BJ (cell line): ENCODE measurements around the gene COA1. TPM values are rescaled to one million over a fixed set of nuclear protein-coding genes. Genes with fewer than 3 reads are reported as not detected.

ENCODE experiments used
- CTCF ChIA-PET: fragments of 350-600 bp; formaldehyde crosslinking; extraction: SDS; loops from one replicate; lab custom pipeline; 2021; ENCODE audit warnings: antibody characterized with exemption, inconsistent platforms; lab: Yijun Ruan, JAX
- POLR2A ChIA-PET: fragments of 300-600 bp; sonication (Branson Sonifier 250); formaldehyde crosslinking; extraction: SDS; loops from one replicate; lab custom pipeline; 2021; ENCODE audit warnings: antibody characterized with exemption; lab: Charles Lee
- DNase-seq: peaks from one replicate; pipeline ENCODE4 v3.0.0-alpha.2; 2011; ENCODE audit warnings: low read depth
- H3K27me3 ChIP-seq: 2 replicates; pipeline ENCODE4 v1.6.0; 2011; ENCODE audit warnings: low read length; ENCODE audit not compliant: control insufficient read depth, insufficient read depth
- H3K36me3 ChIP-seq: 2 replicates; pipeline ENCODE4 v1.5.1; 2011; ENCODE audit warnings: low read length; ENCODE audit not compliant: control insufficient read depth, insufficient read depth
- H3K4me3 ChIP-seq: 2 replicates; pipeline ENCODE4 v1.5.1; 2011; ENCODE audit warnings: low read depth, mild to moderate bottlenecking, control low read depth, low read length
- CTCF ChIP-seq: IDR thresholded peaks from 2 replicates; pipeline ENCODE4 v1.5.1; 2011; ENCODE audit warnings: low read depth, mild to moderate bottlenecking, control low read depth, inconsistent platforms, low read length, moderate library complexity; ENCODE audit not compliant: insufficient read depth
- polyA plus RNA-seq: library from polyadenylated mRNA; depleted of rRNA; stranded (reverse); fragments of >200 nt; gene quantifications from 2 replicates; pipeline ENCODE4 v1.2.3, GENCODE V29; 2011

Gene COA1
- polyA plus RNA-seq, 1 experiment: 20.2 TPM

GRCh38 chr7:43766564-43766963, 37.2 kb upstream of the COA1 start:
- Histone ChIP-seq H3K4me3 (no peak overlapping the region), H3K27me3 (no peaks in the 10 kb centered on the region), H3K36me3 (peaks cover 2% of the 10 kb centered on the region)
- ChIA-PET POLR2A (no interaction called here), CTCF (no interaction called here)
- TF ChIP-seq CTCF: no peak
- DNase-seq: no peak

GRCh38 chr7:43764807-43765491, 35.6 kb upstream of the COA1 start:
- DNase-seq: peak; percentile 20
- H3K4me3 ChIP-seq: no peak overlapping the region
- H3K36me3 ChIP-seq: no peaks in the 10 kb centered on the region
- H3K27me3 ChIP-seq: no peaks in the 10 kb centered on the region
- POLR2A ChIA-PET: no interaction called here
- CTCF ChIA-PET: interaction anchor here (0.6 to 1.2 kb wide), 4 partner anchors 22 to 182 kb away, joined by 3 read pairs; partner anchors contain the start of gene STK17A
- no peak for TF ChIP-seq CTCF

- DNase-seq: no peak
- H3K4me3 ChIP-seq: no peak overlapping the region
- no peak for TF ChIP-seq CTCF
- H3K36me3 ChIP-seq: no peaks in the 10 kb centered on the region
- no peaks in the 10 kb centered on the region for H3K27me3 ChIP-seq
- POLR2A ChIA-PET: no interaction called here
- CTCF ChIA-PET: interaction anchor here (1.0 to 1.3 kb wide), 3 partner anchors 74 to 181 kb away, joined by 3 read pairs; partner anchors contain the start of gene STK17A
Measured at GRCh38 chr7:43764039-43764761, 34.9 kb upstream of the COA1 start.

GRCh38 chr7:43763183-43763582, 33.9 kb upstream of the COA1 start:
- CTCF ChIA-PET: interaction anchor here (1.3 kb wide), 1 partner anchor 75 kb away, joined by 3 read pairs; no protein-coding TSS in a partner anchor

More at GRCh38 chr7:43763183-43763582, 33.9 kb upstream of the COA1 start:
- H3K36me3 ChIP-seq: no peaks in the 10 kb centered on the region
- no peaks in the 10 kb centered on the region for H3K27me3 ChIP-seq
- POLR2A ChIA-PET: no interaction called here
- no peak for DNase-seq
- no peak for TF ChIP-seq CTCF
- no peak overlapping the region for H3K4me3 ChIP-seq
